ENCODE measurements around the gene NSMF. TPM values are rescaled to one million over a fixed set of nuclear protein-coding genes. Genes with fewer than 3 reads are reported as not detected.
"Not testable (repeated sequence)": the region's sequence is repeated elsewhere in the genome, so short reads cannot be mapped to it uniquely, and the experiment has no call there.

NSMF gene
- total RNA-seq, 4 donors from 2014 or later: 219 to 297 (median 270) TPM

DNA sequence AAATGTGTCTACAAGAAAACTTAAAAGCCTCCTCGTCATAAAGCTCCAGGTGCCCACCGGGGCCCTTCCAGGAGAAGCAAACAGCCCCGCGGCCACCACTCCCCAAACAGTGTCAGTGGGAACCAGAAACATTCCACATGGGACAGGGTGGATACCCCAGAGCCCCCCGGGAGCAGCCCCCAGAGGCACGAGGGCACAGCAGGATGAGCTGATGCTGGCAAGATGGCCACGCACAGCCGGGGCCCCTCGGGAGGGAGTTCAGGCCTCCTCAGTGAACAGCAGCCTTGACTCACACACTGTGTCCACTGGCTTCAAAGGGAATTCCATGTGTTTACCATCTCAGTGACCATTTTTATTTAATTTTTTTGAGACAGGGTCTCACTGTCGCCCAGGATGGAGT lies 46.7 kb downstream of the NSMF start:
- Histone ChIP-seq H3K4me3 (no peak overlapping the region), H3K27me3 (no peaks in the 10 kb centered on the region), H3K27ac (peak overlapping the region in 3 of 4 donors; percentile 61 to 80 (median 68)), H3K36me3 (peaks cover 0 to 14% (median 0%) of the 10 kb centered on the region in 3 donors), H3K9me3 (no peaks in the 10 kb centered on the region), H3K4me1 (peaks cover 0 to 25% (median 17%) of the 10 kb centered on the region in 4 donors)
- TF ChIP-seq POLR2A (IDR thresholded peaks at IDR 0.05): no peak
- TF ChIP-seq, protein P1, sequence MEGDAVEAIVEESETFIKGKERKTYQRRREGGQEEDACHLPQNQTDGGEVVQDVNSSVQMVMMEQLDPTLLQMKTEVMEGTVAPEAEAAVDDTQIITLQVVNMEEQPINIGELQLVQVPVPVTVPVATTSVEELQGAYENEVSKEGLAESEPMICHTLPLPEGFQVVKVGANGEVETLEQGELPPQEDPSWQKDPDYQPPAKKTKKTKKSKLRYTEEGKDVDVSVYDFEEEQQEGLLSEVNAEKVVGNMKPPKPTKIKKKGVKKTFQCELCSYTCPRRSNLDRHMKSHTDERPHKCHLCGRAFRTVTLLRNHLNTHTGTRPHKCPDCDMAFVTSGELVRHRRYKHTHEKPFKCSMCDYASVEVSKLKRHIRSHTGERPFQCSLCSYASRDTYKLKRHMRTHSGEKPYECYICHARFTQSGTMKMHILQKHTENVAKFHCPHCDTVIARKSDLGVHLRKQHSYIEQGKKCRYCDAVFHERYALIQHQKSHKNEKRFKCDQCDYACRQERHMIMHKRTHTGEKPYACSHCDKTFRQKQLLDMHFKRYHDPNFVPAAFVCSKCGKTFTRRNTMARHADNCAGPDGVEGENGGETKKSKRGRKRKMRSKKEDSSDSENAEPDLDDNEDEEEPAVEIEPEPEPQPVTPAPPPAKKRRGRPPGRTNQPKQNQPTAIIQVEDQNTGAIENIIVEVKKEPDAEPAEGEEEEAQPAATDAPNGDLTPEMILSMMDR (IDR thresholded peaks at IDR 0.05): no peak
- TF ChIP-seq EP300 (IDR thresholded peaks at IDR 0.05): no peak
- WGBS, 2 donors: 64 to 66% methylated on average over 9 to 10 of the region's 10 CpGs
- DNase-seq (ENCODE audit: low spot score in 2 of 2): no peak

DNA sequence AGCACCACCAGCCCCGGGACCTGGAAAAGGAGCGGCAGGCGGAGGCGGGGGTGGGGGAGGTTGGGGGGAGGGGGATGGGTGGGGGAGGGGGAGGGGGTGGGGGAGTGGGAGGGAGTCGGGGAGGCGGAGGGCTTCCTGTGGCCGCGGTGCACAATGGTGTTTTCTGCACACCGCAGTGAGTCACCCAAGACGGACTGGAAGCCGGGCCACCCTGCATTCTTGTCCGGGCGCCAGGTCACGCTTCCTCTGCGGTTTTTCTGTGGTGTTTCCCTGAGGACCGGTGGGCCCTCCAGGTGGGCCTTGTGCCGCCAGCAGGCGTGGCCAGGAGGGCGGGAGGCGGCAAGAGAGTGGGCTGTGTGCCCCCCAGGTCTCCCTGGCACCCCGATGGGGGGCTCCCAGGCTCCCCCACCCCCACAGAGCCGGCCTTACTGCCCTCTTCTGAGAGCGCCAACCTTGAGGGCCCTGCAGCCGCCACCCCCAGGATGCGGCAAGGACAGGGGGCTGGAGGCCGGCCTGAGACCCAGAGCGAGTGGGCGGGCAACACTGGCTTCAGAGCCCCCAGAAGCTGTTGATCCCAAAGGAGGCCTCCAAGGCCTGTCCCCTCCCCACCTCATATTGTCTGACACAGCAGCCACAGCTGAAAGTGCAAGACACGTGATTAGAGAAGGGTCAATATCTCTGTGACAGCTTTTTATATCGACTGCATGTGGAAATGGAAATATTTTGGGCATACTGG lies 47.3 kb downstream of the NSMF start:
- WGBS, 2 donors: 24 to 29% methylated on average over 13 to 21 of the region's 30 CpGs
- Histone ChIP-seq H3K36me3 (peaks cover 0 to 8% (median 0%) of the 10 kb centered on the region in 3 donors), H3K27me3 (peaks cover 0 to under 1% of the 10 kb centered on the region in 2 donors), H3K4me3 (peak overlapping the region in 1 of 4 donors; percentile 7), H3K27ac (peak overlapping the region; percentile 36 to 80 (median 64)), H3K9me3 (no peaks in the 10 kb centered on the region), H3K4me1 (peaks cover 0 to 31% (median 23%) of the 10 kb centered on the region in 4 donors)
- DNase-seq (ENCODE audit: low spot score in 2 of 2): peak; percentile 59 to 69
- TF ChIP-seq POLR2A (IDR thresholded peaks at IDR 0.05): no peak

DNA sequence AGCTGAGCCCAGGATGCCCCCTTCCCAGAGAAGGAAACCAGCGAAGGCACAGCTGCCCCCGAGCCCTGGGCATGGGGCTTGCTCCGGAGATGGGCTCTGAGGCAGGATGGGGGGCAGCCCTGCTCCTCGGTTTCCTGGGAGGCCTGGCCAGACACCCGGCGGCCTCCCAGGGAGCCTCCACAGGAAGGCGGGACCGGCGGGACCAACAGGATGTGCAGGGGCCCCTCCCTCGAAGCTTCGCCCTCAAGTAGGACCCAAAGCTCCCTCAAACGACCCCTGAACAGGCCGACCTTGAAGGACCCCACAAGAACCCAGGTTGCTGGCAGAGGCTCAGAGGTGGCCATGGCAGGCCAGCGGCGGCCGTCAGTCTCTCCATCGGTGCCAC lies 47.9 kb downstream of the NSMF start:
- Histone ChIP-seq H3K9me3 (no peaks in the 10 kb centered on the region), H3K27me3 (peaks cover 0 to 4% of the 10 kb centered on the region in 2 donors), H3K4me3 (peak overlapping the region in 1 of 4 donors; percentile 7), H3K36me3 (peaks cover 0 to 3% (median 0%) of the 10 kb centered on the region in 3 donors), H3K4me1 (peaks cover 0 to 36% (median 28%) of the 10 kb centered on the region in 4 donors), H3K27ac (peak overlapping the region in 2 of 4 donors; percentile 9 to 66)
- 51% methylated on average over 12 of the region's 17 CpGs; no CpG with 5 or more reads in 1 of the 2 donors for WGBS, 2 donors
- TF ChIP-seq EP300 (IDR thresholded peaks at IDR 0.05) (no peak), POLR2A (IDR thresholded peaks at IDR 0.05) (no peak)
- TF ChIP-seq, protein P1 (IDR thresholded peaks at IDR 0.05): no peak
- no peak for DNase-seq (ENCODE audit: low spot score in 2 of 2)

DNA sequence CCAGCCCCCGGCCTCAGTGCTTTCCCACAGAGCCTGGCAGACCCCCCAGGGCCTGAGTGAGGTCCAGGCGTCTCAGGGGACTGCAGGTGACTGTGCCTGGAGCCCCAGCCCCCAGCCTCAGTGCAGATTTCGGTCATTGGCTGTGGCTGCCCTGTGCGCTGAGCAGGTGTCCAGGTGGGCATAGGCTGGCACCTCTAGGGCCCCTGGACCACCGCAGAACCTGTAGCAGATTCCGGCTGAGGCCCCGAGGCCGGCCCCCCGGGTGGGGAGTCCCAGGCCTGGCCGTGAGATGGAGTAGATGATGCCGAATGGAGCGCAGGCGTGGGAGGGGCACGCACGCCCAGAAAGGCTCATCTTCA lies 48.3 kb downstream of the NSMF start:
- no peak overlapping the region for H3K4me3 ChIP-seq
- peaks cover 0 to 4% of the 10 kb centered on the region in 2 donors for H3K27me3 ChIP-seq
- peaks cover 0 to 3% (median 0%) of the 10 kb centered on the region in 3 donors for H3K36me3 ChIP-seq
- no peak for TF ChIP-seq EP300 (IDR thresholded peaks at IDR 0.05)
- TF ChIP-seq, protein P1 (IDR thresholded peaks at IDR 0.05): no peak
- TF ChIP-seq POLR2A (IDR thresholded peaks at IDR 0.05): no peak
- H3K4me1 ChIP-seq: peaks cover 0 to 38% (median 29%) of the 10 kb centered on the region in 4 donors
- peak overlapping the region in 2 of 4 donors; percentile 9 to 66 for H3K27ac ChIP-seq
- WGBS, 2 donors: 87 to 88% methylated on average over 3 of the region's 15 CpGs
- no peak for DNase-seq (ENCODE audit: low spot score in 2 of 2)
- H3K9me3 ChIP-seq: no peaks in the 10 kb centered on the region

DNA sequence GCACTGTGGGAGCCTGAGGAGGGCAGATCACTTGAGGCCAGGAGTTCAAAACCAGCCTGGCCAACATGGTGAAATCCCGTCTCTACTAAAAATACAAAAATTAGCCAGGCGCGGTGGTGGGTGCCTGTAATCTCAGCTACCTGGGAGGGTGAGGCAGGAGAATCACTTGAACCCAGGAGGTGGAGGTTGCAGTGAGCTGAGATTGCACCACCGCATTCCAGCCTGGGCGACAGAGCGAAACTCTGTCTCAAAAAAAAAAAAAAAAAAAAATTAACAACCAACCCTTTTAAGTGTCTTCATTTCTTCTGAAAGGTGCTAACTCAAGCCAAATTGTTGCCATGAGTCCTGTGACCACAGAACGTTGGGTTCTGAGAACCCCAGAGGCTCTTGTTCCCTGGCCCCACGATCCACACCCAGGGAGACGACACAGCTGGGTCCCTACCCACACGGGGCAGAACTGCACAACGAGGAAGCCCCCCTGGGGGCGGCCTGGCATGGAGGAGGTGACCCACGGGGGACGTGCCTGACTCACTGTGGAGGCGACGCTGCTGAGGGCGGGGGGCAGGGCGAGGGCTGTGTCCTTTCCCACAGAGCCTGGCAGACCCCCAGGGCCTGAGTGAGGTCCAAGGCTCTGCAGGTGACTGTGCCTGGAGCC lies 48.8 kb downstream of the NSMF start:
- not testable (repeated sequence) for DNase-seq (ENCODE audit: low spot score in 2 of 2); H3K27me3 ChIP-seq; H3K4me3 ChIP-seq; H3K36me3 ChIP-seq; H3K9me3 ChIP-seq
- Histone ChIP-seq H3K27ac (peak overlapping the region in 2 of 4 donors; percentile 9 to 66), H3K4me1 (peaks cover 0 to 38% (median 29%) of the 10 kb centered on the region in 4 donors)
- WGBS, 2 donors: 75 to 80% methylated on average over 13 to 14 of the region's 18 CpGs

DNA sequence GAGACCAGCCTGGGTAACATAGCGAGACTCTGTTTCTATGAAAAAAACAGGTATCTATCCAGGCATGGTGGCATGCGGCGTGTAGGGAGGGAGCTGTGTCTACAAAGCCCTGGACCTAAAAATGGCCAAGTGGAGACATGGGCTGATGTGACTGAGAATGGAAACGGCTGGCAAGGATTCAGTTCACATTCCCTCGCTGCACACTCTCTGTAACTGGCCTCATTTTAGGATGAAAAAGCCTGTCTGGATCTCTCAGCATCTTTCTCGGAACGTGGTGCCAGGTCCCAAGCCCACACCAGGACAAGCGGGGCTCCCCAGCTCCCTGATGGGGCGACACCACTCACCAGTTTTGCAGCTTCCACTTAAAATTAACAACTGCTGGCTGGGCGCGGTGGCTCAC lies 49.6 kb downstream of the NSMF start:
- WGBS, 2 donors: 82 to 89% methylated on average over 11 of the region's 11 CpGs
- peaks cover 0 to 4% of the 10 kb centered on the region in 2 donors for H3K27me3 ChIP-seq
- peaks cover 0 to 3% (median 0%) of the 10 kb centered on the region in 3 donors for H3K36me3 ChIP-seq
- H3K4me1 ChIP-seq: peaks cover 0 to 38% (median 29%) of the 10 kb centered on the region in 4 donors
- DNase-seq (ENCODE audit: low spot score in 2 of 2): no peak
- H3K4me3 ChIP-seq: no peak overlapping the region
- TF ChIP-seq POLR2A (IDR thresholded peaks at IDR 0.05) (no peak), EP300 (IDR thresholded peaks at IDR 0.05) (no peak)
- TF ChIP-seq, protein P1 (IDR thresholded peaks at IDR 0.05): no peak
- H3K27ac ChIP-seq: no peak overlapping the region
- H3K9me3 ChIP-seq: no peaks in the 10 kb centered on the region
